ENCODE data around the gene ABLIM3.
"Not testable (repeated sequence)": the region's sequence is repeated elsewhere in the genome, so short reads cannot be mapped to it uniquely, and the experiment has no call there.

ABLIM3 gene

DNA sequence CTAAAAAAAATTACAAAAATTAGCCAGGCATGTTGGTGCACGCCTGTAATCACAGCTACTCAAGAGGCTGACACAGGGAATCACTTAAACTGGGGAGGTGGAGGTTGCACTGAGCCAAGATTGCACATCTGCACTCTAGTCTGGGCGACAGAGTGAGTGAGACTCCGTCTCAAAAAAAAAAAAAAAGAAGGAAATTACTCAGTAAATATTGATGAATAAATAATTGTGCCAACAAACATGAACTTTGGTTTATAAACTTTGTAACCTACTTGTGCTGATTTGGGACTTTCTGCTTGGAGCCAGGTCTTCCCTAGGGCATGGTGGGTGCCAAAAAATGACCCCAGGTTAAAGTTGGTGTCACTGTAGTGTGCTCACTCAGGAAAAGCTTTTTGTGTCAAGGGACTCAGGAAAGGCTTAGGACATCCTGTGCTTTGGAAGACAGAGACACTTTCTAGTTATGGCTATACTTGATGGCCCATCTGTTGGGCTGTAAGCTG, 19.0 kb downstream of the ABLIM3 start:
- no peak for DNase-seq

DNA sequence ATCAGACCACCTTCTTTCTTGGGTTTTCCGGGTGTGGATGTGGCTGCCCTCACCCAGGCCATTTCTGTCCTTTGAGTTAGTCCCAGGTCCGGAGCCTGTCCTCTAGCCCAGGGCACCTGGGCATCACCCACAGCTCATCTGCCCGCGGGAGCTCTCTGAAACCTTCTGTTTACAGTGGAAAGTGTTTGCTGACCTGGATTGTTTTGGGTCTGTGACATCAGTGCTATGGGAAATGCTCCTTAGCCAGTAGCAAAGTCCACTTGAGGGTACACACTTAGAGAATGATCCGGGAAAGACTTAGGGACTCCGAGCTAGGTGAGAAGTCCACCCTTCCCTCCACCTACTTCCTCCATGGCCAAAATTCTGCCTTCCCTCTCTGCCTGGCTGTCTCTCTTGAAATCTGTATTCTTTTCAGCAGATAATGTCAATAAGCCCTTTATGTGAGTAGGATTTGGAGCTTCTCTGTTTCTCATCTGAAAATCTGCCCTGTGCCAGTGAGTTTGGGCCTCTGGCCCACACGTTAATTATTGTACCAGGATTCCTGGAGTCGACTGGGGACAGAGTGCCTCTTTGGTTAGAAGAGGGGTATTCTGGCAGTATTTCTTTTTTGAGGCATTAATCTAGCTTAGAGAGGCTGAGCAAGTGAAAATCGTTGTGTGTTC, 19.9 kb downstream of the ABLIM3 start:
- no peak for DNase-seq

DNA sequence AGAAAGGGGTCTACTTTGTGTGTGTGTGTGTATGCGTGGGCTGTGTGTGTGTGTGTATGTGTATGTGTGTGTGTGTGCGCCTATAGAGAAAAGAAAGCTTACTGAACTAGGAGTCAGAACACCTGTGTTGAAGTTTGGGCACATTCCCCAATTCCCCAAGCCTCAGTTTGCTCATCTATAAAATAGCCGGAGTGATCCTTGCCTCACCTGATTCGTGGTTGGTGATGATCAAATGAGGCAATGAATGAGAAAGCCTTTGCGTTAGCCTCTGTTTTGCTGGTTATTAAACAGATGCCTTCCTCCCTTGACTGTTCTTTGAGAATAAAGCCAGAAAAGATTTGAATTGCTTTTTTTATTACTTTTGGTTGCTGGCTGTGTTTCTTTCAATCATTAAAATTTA, 20.6 kb downstream of the ABLIM3 start:
- DNase-seq, result no peak

DNA sequence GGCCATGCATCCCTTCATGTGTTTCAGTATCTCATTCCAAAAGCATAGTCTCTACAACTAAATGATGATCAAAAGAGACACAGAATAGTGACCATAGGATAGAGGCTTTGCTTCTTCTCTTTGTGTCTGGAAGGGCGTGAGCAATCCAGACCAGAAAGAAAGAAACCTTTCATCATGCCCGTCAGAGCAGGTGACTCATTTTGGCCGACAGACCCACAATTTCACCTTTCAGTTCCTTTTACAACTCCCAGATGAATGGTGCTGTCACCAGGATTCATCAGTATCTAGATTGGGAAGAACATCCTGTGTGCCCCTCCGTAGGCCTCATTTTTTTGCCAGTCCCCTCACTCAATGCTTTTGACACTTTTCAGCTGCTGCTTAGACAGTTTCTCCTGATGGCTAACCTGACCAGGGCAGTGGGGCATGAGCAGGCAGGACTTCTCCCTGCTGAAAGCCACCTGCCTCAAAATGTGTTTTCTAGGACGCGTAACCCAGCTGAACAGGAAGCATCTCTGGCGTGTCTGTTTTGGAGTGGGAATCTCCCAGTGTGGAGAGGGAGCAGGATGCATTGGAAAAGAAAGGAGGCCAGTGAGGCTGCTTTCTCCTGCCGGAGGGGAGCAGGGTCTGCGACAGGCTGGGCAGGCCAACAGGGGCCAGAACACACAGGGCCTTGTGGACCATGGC, 21.2 kb downstream of the ABLIM3 start:
- DNase-seq, result no peak

DNA sequence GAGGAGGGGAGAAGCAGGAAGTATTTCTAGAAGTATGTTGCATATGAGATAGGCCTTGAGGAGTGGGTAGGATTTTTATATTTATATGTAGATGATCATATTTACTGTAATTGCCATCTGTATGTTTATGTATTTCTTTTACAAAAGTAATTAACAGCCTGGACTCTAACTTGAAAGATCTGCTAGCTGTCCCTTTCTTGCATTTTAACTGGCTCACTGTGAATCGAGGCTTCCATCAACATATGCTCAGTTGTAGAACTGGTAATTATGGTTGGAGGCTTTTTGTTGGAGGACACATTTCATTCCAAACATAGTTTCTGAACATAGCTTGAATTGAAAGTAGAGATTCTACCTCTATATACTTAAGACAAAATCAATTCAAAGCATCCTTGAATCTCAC, 23.4 kb downstream of the ABLIM3 start:
- DNase-seq, result no peak

DNA sequence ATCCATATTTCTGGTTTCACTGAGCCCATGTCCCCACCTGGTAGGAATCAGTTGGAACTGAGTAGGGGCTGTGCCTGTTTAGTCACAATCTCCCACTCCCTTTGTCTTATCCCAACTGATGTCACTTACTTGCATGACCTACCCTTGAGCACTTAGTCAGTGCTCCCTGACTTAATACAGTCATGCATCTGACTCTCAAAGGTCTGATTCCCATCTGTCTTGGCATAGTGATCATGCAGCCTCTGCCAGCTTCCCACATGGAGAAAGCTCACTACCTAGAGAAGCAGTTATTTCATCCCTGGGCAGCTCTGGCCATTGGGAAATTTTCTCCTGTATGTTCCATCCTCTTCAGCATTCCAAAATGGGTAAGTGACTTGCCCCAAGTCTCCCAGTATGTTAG, 24.8 kb downstream of the ABLIM3 start:
- no peak for DNase-seq

DNA sequence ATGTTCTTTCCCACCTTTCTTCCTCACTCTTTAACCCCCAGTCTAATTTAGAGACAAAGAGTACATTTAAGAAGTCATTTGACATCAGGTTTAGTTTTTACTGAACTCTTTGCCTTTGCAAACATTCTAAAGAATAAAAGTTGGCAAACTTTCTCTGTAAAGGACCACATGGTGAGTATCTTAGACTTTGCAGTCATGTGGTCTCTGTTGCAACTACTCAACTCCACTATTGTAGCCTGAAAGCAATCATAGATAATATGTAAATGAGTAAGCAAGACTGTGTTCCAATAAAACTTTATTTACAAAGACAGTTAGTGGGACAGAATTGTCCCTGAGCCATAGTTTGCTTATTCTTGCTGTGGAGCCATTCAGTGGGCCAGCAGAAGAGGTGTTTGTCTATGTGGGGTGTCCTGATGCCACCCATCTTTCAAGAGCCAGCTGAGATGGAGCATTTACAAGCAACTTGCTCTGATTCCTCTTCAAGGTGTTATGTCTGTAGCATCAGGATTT, 25.4 kb downstream of the ABLIM3 start:
- no peak for DNase-seq

DNA sequence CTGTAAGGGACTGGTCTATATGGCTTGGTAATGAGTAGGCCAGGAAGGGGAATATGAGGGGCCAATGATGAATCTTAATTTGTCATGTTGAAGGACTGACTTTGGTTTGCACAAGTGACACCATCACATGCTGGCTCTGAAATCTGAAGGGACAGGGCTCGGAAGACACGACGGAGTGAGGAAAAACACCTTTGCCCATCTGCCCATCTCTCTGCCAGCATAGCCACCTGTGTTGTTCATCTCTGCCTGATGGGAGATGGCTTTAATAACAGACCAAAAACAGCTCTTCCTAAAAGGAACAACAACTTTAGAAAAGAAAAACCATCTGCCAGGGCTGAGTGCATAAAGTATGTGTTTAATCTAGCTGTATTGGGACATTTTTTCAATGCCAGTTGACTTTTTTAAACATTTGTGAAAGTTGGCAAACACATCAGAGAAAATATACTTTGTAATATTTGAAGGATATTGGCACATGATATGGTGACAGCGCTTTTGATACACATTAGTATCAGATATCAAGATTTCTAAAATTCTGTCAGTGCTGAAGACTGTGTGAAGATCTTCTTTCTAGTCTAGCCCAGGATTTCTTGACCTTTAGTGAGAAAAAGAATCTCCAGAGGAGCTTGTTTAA, 27.1 kb downstream of the ABLIM3 start:
- no peak for DNase-seq

DNA sequence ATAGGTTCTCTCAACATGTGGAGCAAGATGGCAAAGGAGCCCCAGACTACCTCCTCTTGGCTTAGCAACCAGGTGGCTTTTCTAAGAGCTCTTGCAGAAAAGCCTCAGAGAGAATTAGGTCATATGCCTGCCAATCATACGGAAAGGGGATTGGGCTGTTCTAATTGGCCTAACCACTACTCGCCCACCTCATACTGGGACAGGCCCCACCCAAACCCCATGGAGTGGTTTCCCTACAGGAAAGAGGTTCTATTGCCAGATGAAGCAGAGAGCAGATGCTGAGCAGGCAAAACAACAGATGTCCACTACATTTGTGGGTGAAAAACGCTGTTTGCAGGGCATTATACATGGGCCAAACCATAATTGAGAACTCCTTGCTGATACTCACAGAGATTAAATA, 29.0 kb downstream of the ABLIM3 start:
- peak; percentile 63 for DNase-seq

DNA sequence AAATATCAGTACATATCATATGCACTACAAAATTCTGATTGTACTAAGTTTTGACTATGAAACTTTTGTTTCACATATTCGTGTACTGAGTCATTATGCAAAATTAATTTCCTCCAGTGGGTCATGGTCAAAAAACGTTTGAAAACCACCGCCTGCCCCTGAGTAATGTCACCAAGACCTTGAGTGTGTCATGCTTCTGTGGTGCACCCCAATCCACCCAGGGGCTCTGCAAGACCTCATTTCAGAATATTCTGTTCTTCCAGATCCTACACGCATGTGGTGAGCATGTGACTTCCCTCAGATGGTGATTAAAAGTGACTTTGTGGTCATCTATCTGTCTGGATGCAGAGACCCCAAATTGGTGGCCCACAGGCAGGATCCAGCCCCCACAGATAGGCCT, 31.0 kb downstream of the ABLIM3 start:
- no peak for DNase-seq

DNA sequence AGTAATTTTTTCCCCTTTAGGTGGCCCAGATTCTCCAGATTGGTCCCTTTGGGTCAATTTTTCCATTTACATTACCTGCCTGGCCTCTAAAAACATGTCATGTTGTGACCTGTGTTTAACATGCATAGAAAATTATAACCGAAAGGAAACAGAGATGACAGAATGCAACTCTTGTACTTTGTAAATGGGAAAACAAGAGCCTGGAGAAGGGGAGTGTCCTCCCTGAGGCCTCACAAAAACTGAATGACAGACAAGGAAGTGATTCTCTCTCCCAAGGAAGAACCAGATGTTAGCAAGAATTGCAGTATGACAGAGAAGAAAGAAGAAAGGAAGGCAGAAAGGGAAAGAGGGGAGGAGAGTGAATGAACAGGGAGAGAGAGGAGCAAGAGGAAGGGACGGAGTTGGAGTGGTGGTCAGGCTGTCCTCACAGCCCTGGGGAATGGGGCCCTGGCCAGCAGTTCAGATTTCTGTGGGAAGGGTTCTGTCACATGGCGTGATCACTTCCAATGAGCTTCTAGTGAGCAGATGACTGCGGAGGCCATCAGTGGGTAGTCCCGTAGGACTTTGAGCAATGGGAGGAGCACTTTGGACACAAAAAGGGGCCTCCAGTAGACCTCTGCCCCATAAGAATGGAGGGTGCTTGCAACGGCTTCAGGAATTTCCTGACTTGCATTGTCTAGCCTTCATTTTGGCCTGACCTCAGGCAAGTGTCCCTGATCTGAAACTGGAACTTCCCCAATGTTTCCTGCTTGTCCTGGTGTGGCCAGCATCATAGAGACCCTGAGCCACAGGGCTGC, 31.6 kb downstream of the ABLIM3 start:
- no peak for DNase-seq

DNA sequence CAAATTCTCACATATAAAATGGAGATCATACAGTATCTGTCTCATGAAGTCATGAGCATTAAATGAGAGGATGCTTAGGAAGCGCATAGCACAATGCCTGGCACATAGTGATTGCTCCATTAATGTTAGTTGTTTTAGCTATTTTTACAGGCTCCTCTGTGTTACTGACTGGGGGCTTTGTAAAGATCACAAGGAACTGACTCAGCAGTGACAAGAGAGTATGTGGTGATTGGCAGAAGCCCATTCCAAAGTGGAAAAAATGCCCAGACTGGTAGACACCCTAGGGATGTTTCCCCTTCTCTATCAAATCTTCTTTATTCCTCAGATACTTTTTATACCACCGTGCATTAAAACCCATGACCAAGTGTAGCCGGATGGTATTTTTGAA, 33.5 kb downstream of the ABLIM3 start:
- DNase-seq, result no peak

DNA sequence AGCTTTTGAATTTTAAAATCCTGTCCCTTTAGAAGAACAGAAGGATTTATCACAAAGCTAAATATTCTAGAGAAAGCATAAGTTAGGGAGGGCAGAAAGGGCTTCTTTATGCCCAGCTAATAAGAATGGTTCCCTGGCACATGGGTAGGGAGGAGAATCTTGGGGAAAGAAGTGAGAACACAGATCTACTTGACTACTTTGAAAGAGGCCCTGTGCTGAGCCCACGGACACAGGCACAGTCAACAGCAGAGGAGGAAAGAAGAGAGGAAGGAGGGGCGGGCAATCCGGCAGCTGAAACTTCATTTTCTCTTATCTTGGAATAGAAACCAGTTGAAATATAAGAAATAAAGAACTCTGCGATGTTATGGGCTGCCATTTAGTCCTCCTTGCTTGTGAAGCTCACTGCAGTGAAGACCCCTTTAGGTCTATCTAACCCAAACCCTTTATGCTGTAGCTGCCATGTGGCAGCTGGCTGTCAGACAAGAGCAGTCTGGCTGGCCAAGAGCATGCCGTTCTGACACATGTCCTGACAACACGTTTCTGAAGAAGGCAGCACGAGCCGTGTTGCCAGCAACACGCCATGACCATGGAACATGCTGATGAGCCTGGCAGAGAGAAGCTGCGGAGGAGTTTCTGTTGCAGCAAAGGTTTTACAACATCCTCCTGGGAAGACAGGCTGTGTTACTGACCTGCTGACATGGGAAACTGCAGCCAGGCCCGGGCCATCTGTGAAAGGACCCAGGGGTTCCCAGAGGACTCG, 34.2 kb downstream of the ABLIM3 start:
- DNase-seq, result no peak

DNA sequence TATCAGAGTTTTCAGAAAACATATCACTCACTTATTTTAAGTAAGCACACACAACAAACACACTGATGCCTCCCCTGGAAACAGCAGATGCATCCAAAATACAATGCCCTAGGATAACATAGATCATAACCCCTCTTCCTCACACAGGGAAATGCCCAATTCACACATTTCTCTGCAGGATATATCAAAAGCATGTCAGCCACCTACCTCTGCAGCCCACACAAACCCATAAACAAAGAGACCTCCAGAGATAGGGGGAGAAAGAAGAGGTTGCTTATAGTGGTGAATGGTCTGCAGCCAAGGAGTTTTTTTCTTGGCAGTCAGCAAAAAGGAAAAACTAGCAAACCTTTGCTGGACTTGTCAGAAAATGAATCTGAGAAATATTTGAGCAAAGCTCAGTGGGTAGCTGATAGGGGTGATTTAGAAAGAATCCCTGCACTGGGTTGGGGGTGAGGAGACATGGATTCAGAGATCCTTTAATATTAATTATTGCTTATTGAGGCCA, 36.1 kb downstream of the ABLIM3 start:
- no peak for DNase-seq

DNA sequence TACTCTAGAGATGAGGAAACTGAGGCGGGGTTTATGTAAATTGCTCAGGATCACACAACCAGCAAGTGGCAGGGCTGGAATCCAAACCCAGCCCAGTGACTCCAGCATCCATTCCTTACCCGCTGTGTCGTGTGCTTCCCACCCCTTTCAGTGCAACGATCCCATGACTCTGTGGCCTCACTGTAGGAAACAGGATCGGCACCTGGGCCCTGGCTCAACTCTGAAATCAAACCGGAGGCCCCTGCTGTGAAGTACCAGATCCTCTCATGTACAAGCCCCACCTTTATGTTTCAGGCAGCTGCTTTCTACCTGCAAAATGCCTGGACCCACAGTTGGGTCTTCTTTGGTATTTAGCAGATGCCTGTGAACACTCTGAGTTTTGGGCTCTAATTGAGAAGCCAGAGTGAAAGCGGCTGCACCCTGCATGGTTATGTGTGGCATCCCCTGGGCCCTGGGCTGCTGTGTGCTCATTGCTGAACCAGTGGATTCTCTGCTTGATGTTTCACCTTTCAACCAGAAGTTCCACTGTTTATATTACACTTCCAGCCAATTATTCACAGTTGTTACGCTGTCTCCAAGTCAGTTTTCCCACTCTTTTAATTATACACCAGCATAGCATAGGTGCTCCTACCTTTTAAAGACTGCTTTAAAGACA, 36.7 kb downstream of the ABLIM3 start:
- no peak for DNase-seq

DNA sequence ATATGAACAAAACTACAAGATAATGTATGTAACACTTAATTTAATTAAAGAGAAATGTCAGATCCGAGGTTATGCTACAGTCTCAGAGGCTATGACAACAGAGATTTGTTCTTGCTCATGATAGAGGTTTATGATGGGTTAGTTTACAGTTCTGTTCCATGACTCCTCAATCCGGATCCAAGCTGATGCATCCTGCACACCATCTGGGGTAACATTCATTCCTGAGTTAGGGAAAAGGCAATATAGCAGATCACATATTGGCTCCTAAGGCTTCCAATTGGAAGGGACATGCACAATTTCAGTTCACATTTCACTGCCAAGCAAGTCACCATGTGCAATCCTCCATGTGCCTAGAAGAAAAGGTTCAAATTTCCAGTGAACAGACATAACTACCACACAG, 40.4 kb downstream of the ABLIM3 start:
- no peak for DNase-seq

DNA sequence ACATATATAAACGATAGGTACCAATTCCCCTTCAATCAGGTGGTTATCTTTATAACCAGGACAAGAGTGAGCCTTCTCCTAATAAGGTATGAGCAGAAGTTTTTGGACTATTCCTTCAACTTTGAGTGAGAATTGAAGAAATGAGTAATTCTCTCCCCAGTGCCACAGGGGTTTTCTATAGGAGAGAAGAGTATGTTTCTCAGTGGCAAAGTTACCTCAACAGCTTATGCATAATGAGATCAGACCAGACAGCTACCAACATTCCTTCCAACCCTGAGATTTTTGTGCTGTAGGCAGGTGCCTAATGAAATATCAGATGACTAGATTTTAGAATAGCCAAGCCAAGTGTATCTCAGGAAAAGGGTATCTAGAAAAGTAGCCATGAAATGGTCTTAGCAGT, 40.9 kb downstream of the ABLIM3 start:
- no peak for DNase-seq

DNA sequence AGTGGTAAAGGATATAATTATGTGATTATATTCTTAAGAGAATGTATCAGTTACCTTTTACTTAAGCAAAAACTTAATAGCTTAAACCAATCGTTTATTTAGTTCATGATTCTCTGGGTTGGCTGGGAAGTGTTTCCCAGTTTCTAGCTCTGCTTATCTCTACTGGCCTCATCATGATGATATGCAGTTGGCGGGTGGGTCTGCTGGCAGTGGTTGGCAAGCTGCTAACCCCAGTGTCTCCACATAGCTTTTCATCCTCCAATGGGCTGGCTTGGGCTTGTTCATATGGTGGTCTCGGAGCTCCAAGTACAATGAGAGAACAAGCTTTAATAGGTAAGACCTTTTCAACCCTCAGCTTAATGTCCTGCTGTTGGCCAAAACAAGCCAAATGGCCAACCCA, 43.8 kb downstream of the ABLIM3 start:
- DNase-seq, result no peak

DNA sequence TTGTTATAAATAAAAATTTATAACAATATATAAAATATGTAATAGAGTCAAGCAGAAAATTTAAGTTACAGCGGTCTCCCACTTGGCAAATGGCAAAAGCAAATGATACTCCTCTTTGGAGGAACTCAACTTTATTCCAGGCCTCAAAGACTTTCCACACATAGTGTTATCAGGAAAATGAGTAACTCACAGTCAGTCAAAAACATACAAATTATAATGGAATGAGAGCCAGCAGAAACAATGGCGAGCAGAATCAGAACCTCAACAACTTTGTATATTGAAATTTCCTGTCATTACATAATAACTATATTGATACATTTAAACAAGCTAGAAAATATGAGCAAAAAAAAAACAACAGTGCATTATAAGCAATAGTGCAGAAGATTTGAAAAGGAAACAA, 45.2 kb downstream of the ABLIM3 start:
- no peak for DNase-seq

DNA sequence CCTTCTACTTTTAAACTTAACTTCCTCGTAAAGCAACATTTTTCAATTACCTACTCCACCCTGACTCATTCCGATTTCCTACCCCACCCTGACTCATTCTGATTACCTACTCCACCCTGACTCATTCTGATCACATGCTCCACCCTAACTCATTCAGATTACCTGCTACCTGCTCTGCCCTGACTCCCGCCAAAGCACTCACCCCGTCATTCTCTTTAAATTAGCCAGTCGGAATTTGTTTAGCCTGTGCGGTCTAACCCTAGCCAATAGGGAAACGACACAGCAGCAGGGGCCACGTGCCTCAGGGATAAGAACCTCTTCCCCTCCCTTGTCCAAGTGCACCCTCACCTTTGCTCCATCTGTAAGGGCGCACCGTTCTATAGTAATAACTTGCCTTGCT, 46.3 kb downstream of the ABLIM3 start:
- not testable (repeated sequence) for DNase-seq

DNA sequence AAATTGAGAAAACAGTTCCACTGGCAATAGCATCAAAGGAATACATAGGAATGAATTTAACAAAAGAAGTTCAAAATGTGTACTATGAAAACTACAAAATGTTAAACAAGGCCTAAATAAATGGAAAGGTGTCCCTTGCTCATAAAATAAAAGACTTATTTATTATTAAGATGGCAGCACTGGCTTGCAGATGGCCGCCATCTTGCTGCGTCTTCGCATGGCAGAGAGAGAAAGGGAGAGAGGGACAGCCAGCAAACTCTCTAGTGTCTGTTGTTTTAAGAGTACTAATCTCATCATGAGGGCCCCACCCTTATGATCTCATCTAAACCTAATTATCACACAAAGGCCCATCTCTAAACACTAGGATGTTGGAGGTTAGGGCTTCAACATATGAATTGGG, 47.1 kb downstream of the ABLIM3 start:
- DNase-seq, result no peak
